Fibroblast of villous mesenchyme (primary cell): Measurements from ENCODE around the gene VMAC. TPM values are rescaled to one million over a fixed set of nuclear protein-coding genes. Genes with fewer than 3 reads are reported as not detected.

ENCODE experiments used
- DNase-seq: peaks from one replicate; pipeline ENCODE4 v3.0.0-alpha.2; 2010; ENCODE audit warnings: low read depth
- H3K4me3 ChIP-seq: 2 replicates; pipeline ENCODE4 v1.5.1; 2011; ENCODE audit warnings: low read depth, mild to moderate bottlenecking, low read length
- total RNA-seq: library from RNA; depleted of rRNA; stranded (reverse); fragments of >200 nt; gene quantifications from 2 replicates; pipeline ENCODE4 v1.2.3, GENCODE V29; 2012
- TF ChIP-seq, protein P1 (sequence below): IDR thresholded peaks from 2 replicates; pipeline ENCODE4 v1.5.1; 2012; ENCODE audit warnings: low read depth, mild to moderate bottlenecking, low read length; ENCODE audit not compliant: insufficient read depth

VMAC gene
- total RNA-seq, 1 donor: 5.2 TPM

- H3K4me3 ChIP-seq: no peak overlapping the region
- TF ChIP-seq, protein P1, sequence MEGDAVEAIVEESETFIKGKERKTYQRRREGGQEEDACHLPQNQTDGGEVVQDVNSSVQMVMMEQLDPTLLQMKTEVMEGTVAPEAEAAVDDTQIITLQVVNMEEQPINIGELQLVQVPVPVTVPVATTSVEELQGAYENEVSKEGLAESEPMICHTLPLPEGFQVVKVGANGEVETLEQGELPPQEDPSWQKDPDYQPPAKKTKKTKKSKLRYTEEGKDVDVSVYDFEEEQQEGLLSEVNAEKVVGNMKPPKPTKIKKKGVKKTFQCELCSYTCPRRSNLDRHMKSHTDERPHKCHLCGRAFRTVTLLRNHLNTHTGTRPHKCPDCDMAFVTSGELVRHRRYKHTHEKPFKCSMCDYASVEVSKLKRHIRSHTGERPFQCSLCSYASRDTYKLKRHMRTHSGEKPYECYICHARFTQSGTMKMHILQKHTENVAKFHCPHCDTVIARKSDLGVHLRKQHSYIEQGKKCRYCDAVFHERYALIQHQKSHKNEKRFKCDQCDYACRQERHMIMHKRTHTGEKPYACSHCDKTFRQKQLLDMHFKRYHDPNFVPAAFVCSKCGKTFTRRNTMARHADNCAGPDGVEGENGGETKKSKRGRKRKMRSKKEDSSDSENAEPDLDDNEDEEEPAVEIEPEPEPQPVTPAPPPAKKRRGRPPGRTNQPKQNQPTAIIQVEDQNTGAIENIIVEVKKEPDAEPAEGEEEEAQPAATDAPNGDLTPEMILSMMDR: no peak
- DNase-seq: no peak
These were observed 3.7 kb upstream of the VMAC start for GRCh38 chr19:5900976-5901375.

DNA sequence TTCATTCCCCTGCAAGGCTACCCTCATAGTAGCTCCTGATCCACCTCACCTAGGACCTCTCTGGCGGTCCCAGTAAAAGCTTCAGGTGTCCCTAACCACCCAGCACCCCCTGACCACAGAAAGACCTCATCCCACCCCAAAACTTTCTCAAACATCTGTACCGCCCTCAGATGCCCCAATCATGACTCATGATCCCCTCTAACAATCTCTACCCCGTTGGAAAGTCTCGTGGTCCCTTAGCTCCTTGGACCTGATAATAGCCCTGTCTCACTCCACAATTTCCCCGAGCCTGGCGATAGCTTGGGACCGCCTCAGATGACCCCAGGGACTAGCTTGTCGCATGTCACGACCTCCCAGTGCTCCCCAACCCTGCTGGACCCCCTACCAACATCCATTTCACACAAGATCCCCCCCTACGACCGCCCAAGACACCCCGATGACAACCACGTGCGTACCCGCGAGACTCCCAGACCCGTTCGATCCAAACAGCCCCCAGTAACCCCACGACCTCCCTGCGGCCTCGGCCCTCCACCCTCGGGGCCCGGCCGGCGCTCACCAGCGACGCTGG is 1.5 kb upstream of the VMAC start:
- peak overlapping the region; percentile 100 for H3K4me3 ChIP-seq
- DNase-seq: peak; percentile 52
- TF ChIP-seq, protein P1: no peak

GRCh38 chr19:5903624-5904351 is 884 bp upstream of the VMAC start, which contains the start of gene NDUFA11:
Gene NDUFA11, minus strand, starts transcription at chr19:5903790. Its CDS starts 82 bp downstream, at chr19:5903708.
- TF ChIP-seq, protein P1: no peak
- H3K4me3 ChIP-seq: peak within 1 kb of the TSS; percentile 100
- DNase-seq: peak; percentile 97

DNA sequence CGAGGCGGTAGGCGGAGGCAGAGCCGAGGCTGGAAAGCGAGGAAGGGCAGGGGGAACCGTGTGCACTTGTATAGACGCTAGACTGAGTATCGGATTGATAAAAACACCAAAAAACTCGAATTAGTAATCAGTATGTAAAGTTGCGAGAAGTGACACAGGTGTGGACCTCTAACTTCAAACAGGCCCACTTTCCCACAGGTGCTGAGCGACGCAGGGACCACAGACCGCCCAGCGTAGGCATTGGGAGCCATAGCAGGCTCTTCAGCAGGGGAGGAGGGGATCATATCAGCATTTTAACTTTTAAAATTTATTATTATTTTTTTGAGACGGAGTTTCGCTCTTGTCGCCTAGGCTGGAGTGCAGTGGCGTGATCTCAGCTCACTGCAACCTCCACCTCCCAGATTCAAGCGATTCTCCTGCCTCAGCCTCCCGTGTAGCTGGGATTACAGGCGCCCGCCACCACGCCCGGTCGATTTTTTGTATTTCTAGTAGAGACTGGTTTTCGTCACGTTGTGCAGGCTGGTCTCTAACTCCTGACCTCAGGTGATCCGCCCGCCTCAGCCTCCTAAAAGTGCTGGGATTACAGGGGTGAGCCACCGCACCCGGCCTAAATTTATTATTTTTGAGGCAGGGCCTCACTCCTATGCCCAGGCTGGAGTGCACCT is 574 bp downstream of the VMAC start:
- peak overlapping the region; percentile 86 for H3K4me3 ChIP-seq
- TF ChIP-seq, protein P1: no peak
- no peak for DNase-seq

- TF ChIP-seq, protein P1: no peak
- H3K4me3 ChIP-seq: no peak overlapping the region
- DNase-seq: no peak
These were observed 2.6 kb downstream of the VMAC start for GRCh38 chr19:5907241-5907640.

- no peak overlapping the region for H3K4me3 ChIP-seq
- no peak for DNase-seq
- TF ChIP-seq, protein P1: no peak
These were observed 4.2 kb downstream of the VMAC start for GRCh38 chr19:5908773-5909442.
